Measurements from ENCODE around the gene NOL3.
A peak's percentile ranks its signal among the peaks of the same experiment; 100 is the strongest.

Gene NOL3

DNA sequence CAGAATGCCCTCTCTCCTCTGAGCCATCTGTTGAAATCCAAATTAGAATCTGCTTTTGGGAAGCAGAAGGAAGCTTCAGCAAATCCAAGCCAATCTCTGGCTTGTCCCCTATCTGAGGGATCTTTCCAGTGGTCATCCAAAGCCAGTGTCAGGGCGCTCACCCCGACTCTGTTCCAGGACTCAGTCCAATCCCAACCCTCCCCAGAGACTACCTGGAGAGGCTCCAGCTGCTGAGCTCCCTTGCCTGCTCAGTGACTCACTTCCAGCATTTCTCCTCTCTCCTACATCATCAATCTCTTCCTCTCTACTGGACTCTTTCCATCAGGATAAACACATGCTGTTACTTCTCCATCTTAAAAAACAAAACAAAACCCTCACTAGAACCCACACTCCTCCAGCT lies 11.0 kb downstream of the NOL3 start:
- no peak overlapping the region for H3K4me3 ChIP-seq (ENCODE audit: low read length)
- TF ChIP-seq CTCF (conservative IDR thresholded peaks at IDR 0.05; ENCODE audit: low read length): no peak
- DNase-seq (ENCODE audit: low read depth): peak; percentile 86

- TF ChIP-seq CTCF (conservative IDR thresholded peaks at IDR 0.05; ENCODE audit: low read length): no peak
- DNase-seq (ENCODE audit: low read depth): no peak
- H3K4me3 ChIP-seq (ENCODE audit: low read length): no peak overlapping the region
Measured at GRCh38 chr16:67182288-67182687, 11.9 kb downstream of the NOL3 start.

- peak overlapping the region; percentile 72 for H3K4me3 ChIP-seq (ENCODE audit: low read length)
- no peak for DNase-seq (ENCODE audit: low read depth)
- TF ChIP-seq CTCF (conservative IDR thresholded peaks at IDR 0.05; ENCODE audit: low read length): no peak
Measured at GRCh38 chr16:67183284-67183626, 12.9 kb downstream of the NOL3 start.

GRCh38 chr16:67183627-67184452 lies 13.5 kb downstream of the NOL3 start, which contains the start of gene MATCAP1:
Gene MATCAP1, minus strand, starts transcription at chr16:67183963. Its CDS starts 3,353 bp downstream, at chr16:67180610.
- peak within 1 kb of the TSS; percentile 72 for H3K4me3 ChIP-seq (ENCODE audit: low read length)
- DNase-seq (ENCODE audit: low read depth): peak; percentile 96
- no peak for TF ChIP-seq CTCF (conservative IDR thresholded peaks at IDR 0.05; ENCODE audit: low read length)

- no peak for TF ChIP-seq CTCF (conservative IDR thresholded peaks at IDR 0.05; ENCODE audit: low read length)
- H3K4me3 ChIP-seq (ENCODE audit: low read length): peak overlapping the region; percentile 72
- no peak for DNase-seq (ENCODE audit: low read depth)
Measured at GRCh38 chr16:67184453-67184994, 14.2 kb downstream of the NOL3 start.

GRCh38 chr16:67184995-67185650 lies 14.8 kb downstream of the NOL3 start:
- peak; percentile 84 for TF ChIP-seq CTCF (conservative IDR thresholded peaks at IDR 0.05; ENCODE audit: low read length)
- H3K4me3 ChIP-seq (ENCODE audit: low read length): peak overlapping the region; percentile 14
- peak; percentile 87 for DNase-seq (ENCODE audit: low read depth)
